SHP77 (cell line): Measurements from ENCODE around the gene ZNF605.
A peak's percentile ranks its signal among the peaks of the same experiment; 100 is the strongest.
"Not testable (repeated sequence)": the region's sequence is repeated elsewhere in the genome, so short reads cannot be mapped to it uniquely, and the experiment has no call there.

Experiments used
- DNase-seq, 2 experiments: peaks; one replicate each; lab custom pipeline; 2025; lab: John Stamatoyannopoulos, UW

Gene ZNF605

GRCh38 chr12:132956011-132956788 lies at the start of gene ZNF605:
Gene ZNF605, minus strand, starts transcription at chr12:132956306. Its CDS starts 10,671 bp downstream, at chr12:132945635.
- peak; percentile 92 to 96 for DNase-seq

- no peak for DNase-seq
Observed at GRCh38 chr12:132998741-132999140, 42.6 kb upstream of the ZNF605 start.

GRCh38 chr12:132986885-132987225 lies 30.7 kb upstream of the ZNF605 start:
- DNase-seq = no peak

- DNase-seq = peak; percentile 99 to 100
Observed at GRCh38 chr12:132986001-132986884, 30.1 kb upstream of the ZNF605 start, which contains the start of gene ZNF26. Gene ZNF26, plus strand, starts transcription at chr12:132986367. Its CDS starts 474 bp downstream, at chr12:132986841.

GRCh38 chr12:132976870-132977269 lies 20.8 kb upstream of the ZNF605 start:
- peak in 1 of 2 experiments; percentile 36 for DNase-seq

GRCh38 chr12:132972374-132972773 lies 16.3 kb upstream of the ZNF605 start:
- DNase-seq = no peak

- DNase-seq = no peak
Observed at GRCh38 chr12:132967736-132968135, 11.6 kb upstream of the ZNF605 start.

GRCh38 chr12:132966676-132967415 lies 10.7 kb upstream of the ZNF605 start:
- no peak for DNase-seq

- DNase-seq = no peak
Observed at GRCh38 chr12:132965796-132966195, 9.7 kb upstream of the ZNF605 start.

GRCh38 chr12:132963947-132964346 lies 7.8 kb upstream of the ZNF605 start:
- DNase-seq = peak in 1 of 2 experiments; percentile 9

- not testable (repeated sequence) for DNase-seq
Observed at GRCh38 chr12:132961790-132962189, 5.7 kb upstream of the ZNF605 start.

- DNase-seq = peak; percentile 34 to 64
Observed at GRCh38 chr12:132955094-132956010, 754 bp downstream of the ZNF605 start.

GRCh38 chr12:132954471-132955048 lies 1.5 kb downstream of the ZNF605 start:
- DNase-seq = no peak

GRCh38 chr12:132953771-132954170 lies 2.3 kb downstream of the ZNF605 start:
- no peak for DNase-seq

GRCh38 chr12:132953163-132953425 lies 3.0 kb downstream of the ZNF605 start:
- DNase-seq = no peak

- no peak for DNase-seq
Observed at GRCh38 chr12:132952371-132953162, 3.5 kb downstream of the ZNF605 start.

- DNase-seq = no peak
Observed at GRCh38 chr12:132951649-132952048, 4.5 kb downstream of the ZNF605 start.

GRCh38 chr12:132950844-132951535 lies 5.1 kb downstream of the ZNF605 start:
- DNase-seq = no peak
